ENCODE results near the gene CDCA5. TPM values are rescaled to one million over a fixed set of nuclear protein-coding genes. Genes with fewer than 3 reads are reported as not detected.

Gene CDCA5
- total RNA-seq, 2 donors from 2014 or later = 48.1 to 82.6 TPM

- 94 to 100% methylated on average over 3 to 4 of the region's 6 CpGs for whole genome bisulfite sequencing, 2 experiments (ENCODE audit: insufficient coverage in 1 of 2, insufficient read length in 1 of 2)
- H3K27ac ChIP-seq (ENCODE audit: low read depth, low read length) = no peak overlapping the region
- H3K4me1 Mint-ChIP-seq = peaks cover 11% of the 10 kb centered on the region
These were observed 17.0 kb upstream of the CDCA5 start for GRCh38 chr11:65100674-65101350.

GRCh38 chr11:65096926-65097325, 13.1 kb upstream of the CDCA5 start:
- H3K4me1 Mint-ChIP-seq = peaks cover 8% of the 10 kb centered on the region
- DNase-seq = no peak
- Histone ChIP-seq H3K9ac (ENCODE audit: extremely low read depth, low read length, poor library complexity, severe bottlenecking) (peak overlapping the region; percentile 75), H3K4me1 (ENCODE audit: control insufficient read depth, insufficient read depth, low read length) (peaks cover 5% of the 10 kb centered on the region), H3K9me3 (ENCODE audit: control insufficient read depth, low read length) (no peaks in the 10 kb centered on the region), H3K36me3 (ENCODE audit: control insufficient read depth, insufficient read depth, low read length) (peaks cover 20% of the 10 kb centered on the region), H3K27me3 (ENCODE audit: control insufficient read depth, insufficient read depth, low read length, poor library complexity, severe bottlenecking) (no peaks in the 10 kb centered on the region), H3K27ac (ENCODE audit: low read depth, low read length) (no peak overlapping the region), H3K4me3 (ENCODE audit: low read length) (peak overlapping the region; percentile 86)
- TF ChIP-seq CTCF (conservative IDR thresholded peaks at IDR 0.05) = no peak
- WGBS, 2 experiments (ENCODE audit: insufficient coverage in 1 of 2, insufficient read length in 1 of 2) = 74 to 78% methylated on average over 6 to 8 of the region's 8 CpGs
- H3K4me3 Mint-ChIP-seq = peak overlapping the region; percentile 88
- no peaks in the 10 kb centered on the region for H3K9me3 Mint-ChIP-seq
- H3K27ac Mint-ChIP-seq = peak overlapping the region; percentile 55
- H3K36me3 Mint-ChIP-seq (ENCODE audit: low read depth) = peaks cover 12% of the 10 kb centered on the region
- H3K27me3 Mint-ChIP-seq (ENCODE audit: insufficient read depth) = no peaks in the 10 kb centered on the region

More at GRCh38 chr11:65100674-65101350, 17.0 kb upstream of the CDCA5 start:
- Mint-ChIP-seq H3K36me3 (ENCODE audit: low read depth) (peaks cover 16% of the 10 kb centered on the region), H3K27ac (no peak overlapping the region), H3K27me3 (ENCODE audit: insufficient read depth) (no peaks in the 10 kb centered on the region), H3K4me3 (no peak overlapping the region), H3K9me3 (no peaks in the 10 kb centered on the region)
- DNase-seq = no peak
- peak; percentile 52 for TF ChIP-seq CTCF (conservative IDR thresholded peaks at IDR 0.05)
- Histone ChIP-seq H3K36me3 (ENCODE audit: control insufficient read depth, insufficient read depth, low read length) (peaks cover 32% of the 10 kb centered on the region), H3K9me3 (ENCODE audit: control insufficient read depth, low read length) (no peaks in the 10 kb centered on the region), H3K4me3 (ENCODE audit: low read length) (no peak overlapping the region), H3K9ac (ENCODE audit: extremely low read depth, low read length, poor library complexity, severe bottlenecking) (no peak overlapping the region), H3K4me1 (ENCODE audit: control insufficient read depth, insufficient read depth, low read length) (peaks cover 5% of the 10 kb centered on the region), H3K27me3 (ENCODE audit: control insufficient read depth, insufficient read depth, low read length, poor library complexity, severe bottlenecking) (no peaks in the 10 kb centered on the region)

- no peaks in the 10 kb centered on the region for H3K27me3 Mint-ChIP-seq (ENCODE audit: insufficient read depth)
- DNase-seq = peak; percentile 95
- Histone ChIP-seq H3K27ac (ENCODE audit: low read depth, low read length) (peak within 1 kb of the TSS; percentile 72), H3K27me3 (ENCODE audit: control insufficient read depth, insufficient read depth, low read length, poor library complexity, severe bottlenecking) (no peaks in the 10 kb centered on the region), H3K9me3 (ENCODE audit: control insufficient read depth, low read length) (no peaks in the 10 kb centered on the region), H3K4me3 (ENCODE audit: low read length) (peak within 1 kb of the TSS; percentile 86), H3K4me1 (ENCODE audit: control insufficient read depth, insufficient read depth, low read length) (peaks cover 5% of the 10 kb centered on the region), H3K9ac (ENCODE audit: extremely low read depth, low read length, poor library complexity, severe bottlenecking) (peak within 1 kb of the TSS; percentile 75), H3K36me3 (ENCODE audit: control insufficient read depth, insufficient read depth, low read length) (peaks cover 20% of the 10 kb centered on the region)
- TF ChIP-seq CTCF (conservative IDR thresholded peaks at IDR 0.05) = no peak
- no peaks in the 10 kb centered on the region for H3K9me3 Mint-ChIP-seq
- H3K27ac Mint-ChIP-seq = peak within 1 kb of the TSS; percentile 98
- H3K4me3 Mint-ChIP-seq = peak within 1 kb of the TSS; percentile 88
- H3K36me3 Mint-ChIP-seq (ENCODE audit: low read depth) = peaks cover 12% of the 10 kb centered on the region
- peaks cover 8% of the 10 kb centered on the region for H3K4me1 Mint-ChIP-seq
- WGBS, 2 experiments (ENCODE audit: insufficient coverage in 1 of 2, insufficient read length in 1 of 2) = 1 to 2% methylated on average over 11 to 52 of the region's 52 CpGs
These were observed 12.3 kb upstream of the CDCA5 start, which contains the start of gene VPS51 for GRCh38 chr11:65095974-65096806. TSS of gene VPS51 (plus strand) at chr11:65096214. CDS start at chr11:65096251, 37 bp downstream.
